ENCODE results near the gene ALOX12.

DNA sequence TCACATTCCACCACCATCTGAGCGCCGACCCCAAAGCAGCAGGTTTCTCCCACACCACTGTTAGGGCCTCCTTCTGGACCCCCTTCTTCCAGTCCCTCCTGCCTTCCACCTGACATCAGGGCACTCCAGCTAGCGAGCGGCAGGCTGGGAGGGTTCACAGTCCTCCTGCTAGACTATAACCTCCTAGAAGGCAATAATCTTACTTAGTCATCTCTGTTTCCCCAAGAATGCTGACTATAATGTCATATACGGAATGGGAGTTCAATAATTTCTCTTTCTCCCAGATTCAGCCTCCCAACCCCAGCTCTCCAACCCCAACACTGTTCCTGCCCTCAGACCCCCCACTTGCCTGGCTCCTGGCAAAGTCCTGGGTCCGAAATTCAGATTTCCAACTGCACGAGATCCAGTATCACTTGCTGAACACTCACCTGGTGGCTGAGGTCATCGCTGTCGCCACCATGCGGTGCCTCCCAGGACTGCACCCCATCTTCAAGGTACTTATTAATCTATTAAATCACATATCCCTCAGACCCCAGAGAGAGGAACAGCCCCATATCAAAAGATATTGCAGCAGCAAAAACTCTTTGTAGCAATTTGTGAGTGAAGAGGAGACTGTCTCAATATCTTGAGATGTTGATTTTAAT lies 5.6 kb downstream of the ALOX12 start:
- TF ChIP-seq, protein P1, sequence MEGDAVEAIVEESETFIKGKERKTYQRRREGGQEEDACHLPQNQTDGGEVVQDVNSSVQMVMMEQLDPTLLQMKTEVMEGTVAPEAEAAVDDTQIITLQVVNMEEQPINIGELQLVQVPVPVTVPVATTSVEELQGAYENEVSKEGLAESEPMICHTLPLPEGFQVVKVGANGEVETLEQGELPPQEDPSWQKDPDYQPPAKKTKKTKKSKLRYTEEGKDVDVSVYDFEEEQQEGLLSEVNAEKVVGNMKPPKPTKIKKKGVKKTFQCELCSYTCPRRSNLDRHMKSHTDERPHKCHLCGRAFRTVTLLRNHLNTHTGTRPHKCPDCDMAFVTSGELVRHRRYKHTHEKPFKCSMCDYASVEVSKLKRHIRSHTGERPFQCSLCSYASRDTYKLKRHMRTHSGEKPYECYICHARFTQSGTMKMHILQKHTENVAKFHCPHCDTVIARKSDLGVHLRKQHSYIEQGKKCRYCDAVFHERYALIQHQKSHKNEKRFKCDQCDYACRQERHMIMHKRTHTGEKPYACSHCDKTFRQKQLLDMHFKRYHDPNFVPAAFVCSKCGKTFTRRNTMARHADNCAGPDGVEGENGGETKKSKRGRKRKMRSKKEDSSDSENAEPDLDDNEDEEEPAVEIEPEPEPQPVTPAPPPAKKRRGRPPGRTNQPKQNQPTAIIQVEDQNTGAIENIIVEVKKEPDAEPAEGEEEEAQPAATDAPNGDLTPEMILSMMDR (IDR thresholded peaks at IDR 0.05): peak; percentile 12 to 28 (median 20)
- no peak for TF ChIP-seq POLR2A (IDR thresholded peaks at IDR 0.05)

All from tibial nerve (tissue), 3 donors.